GM18951 (cell line): ENCODE data around the gene HAND1.

ENCODE experiments used
- POLR2A ChIP-seq: IDR thresholded peaks from 4 replicates; pipeline ENCODE4 v1.6.1; 2011; ENCODE audit warnings: mild to moderate bottlenecking; ENCODE audit not compliant: insufficient read length, insufficient read depth; ENCODE audit errors: extremely low read depth
- in situ Hi-C: fragments of 300-500 bp; cut with MboI; formaldehyde crosslinking; loops from one replicate; pipeline ENCODE4 v1.12.0; 2022; ENCODE audit warnings: low sequenced_read_pairs, mixed read lengths, inconsistent platforms; ENCODE audit not compliant: unreplicated experiment

HAND1 gene

GRCh38 chr5:154498591-154498990 is 20.6 kb upstream of the HAND1 start:
- no peak for TF ChIP-seq POLR2A

GRCh38 chr5:154494036-154494435 is 16.0 kb upstream of the HAND1 start:
- in situ Hi-C loops, result no loop called here
- no peak for TF ChIP-seq POLR2A

More at GRCh38 chr5:154498591-154498990, 20.6 kb upstream of the HAND1 start:
- in situ Hi-C loops, result no loop called here

- in situ Hi-C loops, result no loop called here
- no peak for TF ChIP-seq POLR2A
These were observed 15.2 kb upstream of the HAND1 start for GRCh38 chr5:154493274-154493673.

GRCh38 chr5:154491941-154492340 is 13.9 kb upstream of the HAND1 start:
- in situ Hi-C loops, result no loop called here

GRCh38 chr5:154487541-154487940 is 9.5 kb upstream of the HAND1 start:
- in situ Hi-C loops, result no loop called here
- no peak for TF ChIP-seq POLR2A

More at GRCh38 chr5:154491941-154492340, 13.9 kb upstream of the HAND1 start:
- no peak for TF ChIP-seq POLR2A

- in situ Hi-C loops, result no loop called here
These were observed 8.4 kb upstream of the HAND1 start for GRCh38 chr5:154486427-154486866.

GRCh38 chr5:154485850-154486426 is 7.9 kb upstream of the HAND1 start:
- in situ Hi-C loops, result no loop called here
- no peak for TF ChIP-seq POLR2A

More at GRCh38 chr5:154486427-154486866, 8.4 kb upstream of the HAND1 start:
- TF ChIP-seq POLR2A, result no peak

GRCh38 chr5:154485096-154485491 is 7.1 kb upstream of the HAND1 start:
- TF ChIP-seq POLR2A, result no peak
- in situ Hi-C loops, result no loop called here

GRCh38 chr5:154484393-154485095 is 6.5 kb upstream of the HAND1 start:
- TF ChIP-seq POLR2A, result no peak
- in situ Hi-C loops, result no loop called here

- no peak for TF ChIP-seq POLR2A
- in situ Hi-C loops, result no loop called here
These were observed 5.8 kb upstream of the HAND1 start for GRCh38 chr5:154483654-154484392.

GRCh38 chr5:154482528-154483449 is 4.8 kb upstream of the HAND1 start:
- TF ChIP-seq POLR2A, result no peak
- in situ Hi-C loops, result no loop called here

- in situ Hi-C loops, result no loop called here
- no peak for TF ChIP-seq POLR2A
These were observed 3.8 kb upstream of the HAND1 start for GRCh38 chr5:154481584-154482381.
